Right lobe of liver (tissue), 6 donors: Measurements from ENCODE around the gene GAD2. TPM values are rescaled to one million over a fixed set of nuclear protein-coding genes. Genes with fewer than 3 reads are reported as not detected.
A peak's percentile ranks its signal among the peaks of the same experiment; 100 is the strongest.

Source experiments
- ATAC-seq, 4 donors: fragments of 200-7000 bp; cut with Tn5 transposase; one replicate each; pipeline ENCODE4 v1.9.1; 2020; ENCODE audit warnings: mild to moderate bottlenecking in 4 of 4, moderate library complexity in 4 of 4
- DNase-seq, 3 donors: peaks; one replicate each; pipeline ENCODE4 v3.0.0-alpha.2; 2020
- H3K27ac ChIP-seq, 3 donors: fragments of 200-600 bp; one replicate each; pipeline ENCODE4 v1.8.0; 2022
- H3K27me3 ChIP-seq, 2 donors: fragments of 200-600 bp; one replicate each; pipeline ENCODE4 v1.8.0; 2022
- H3K36me3 ChIP-seq, 4 donors: fragments of 200-600 bp; sonication (generic) in 1 of 4; one replicate each; pipeline versions ENCODE4 v1.5.1 to v1.8.0; 2017 to 2022; ENCODE audit warnings: control low read depth in 1 of 4
- H3K4me1 ChIP-seq, 4 donors: fragments of 200-600 bp; sonication (generic) in 1 of 4; one replicate each; pipeline versions ENCODE4 v1.5.1 to v1.8.0; 2017 to 2022; ENCODE audit warnings: control low read depth in 1 of 4
- H3K4me3 ChIP-seq, 3 donors: fragments of 200-600 bp; one replicate each; pipeline ENCODE4 v1.8.0; 2022
- H3K9me3 ChIP-seq, 4 donors: fragments of 200-600 bp; sonication (generic) in 1 of 4; one replicate each; pipeline versions ENCODE4 v1.5.1 to v1.8.0; 2017 to 2022; ENCODE audit warnings: control low read depth in 1 of 4
- CTCF ChIP-seq, 4 donors: fragments of 200-600 bp in 3 of 4; fragments of 450-650 bp in 1 of 4; IDR thresholded peaks; one replicate each; pipeline versions ENCODE4 v1.5.1 to v1.8.0; 2016 to 2022; ENCODE audit warnings: antibody characterized with exemption in 4 of 4, mild to moderate bottlenecking in 2 of 4
- POLR2A ChIP-seq: fragments of 450-650 bp; IDR thresholded peaks from one replicate; pipeline ENCODE4 v1.6.1; 2017; ENCODE audit warnings: antibody characterized with exemption, mild to moderate bottlenecking
- WGBS: methylation state at CpG from one replicate; pipeline ENCODE4 v1.1.6; 2018; ENCODE audit warnings: low coverage, low lambda C conversion rate; ENCODE audit not compliant: insufficient coverage; ENCODE audit errors: missing lambda C conversion rate; 5-methylcytosine and 5-hydroxymethylcytosine counted together
- intact Hi-C, 2 donors: fragments of 100-400 bp; cut with DNase I; formaldehyde crosslinking; loops; one replicate each; pipeline versions ENCODE4 v1.11.2 to v1.14.1; 2022
- total RNA-seq, 6 experiments: library from RNA; depleted of rRNA in 2 of 6; stranded (reverse); fragments of >200 nt in 2 of 6; fragmentation: NEBNext Ultra II Directional in 3 of 6; extraction: Animal tissue kit (Norgen Biotek cat#: 25700) in 3 of 6; gene quantifications; one replicate each; pipeline versions ENCODE4 v1.1.0 to v1.2.4, GENCODE V29; 2016 to 2023
- donor health status: DM: no; HTN: yes; CAD: no.
- donor health status: DM: no; HTN: no; CAD: no.
- donor health status: DM: no; HTN: no; CAD: no.
- donor health status: DM: no; HTN: yes; CAD: no.
- donor health status: DM: no; HTN: yes; CAD: no.

GAD2 gene
- total RNA-seq, 6 experiments from 2014 or later: not detected

GRCh38 chr10:26334232-26334931 lies 117.8 kb downstream of the GAD2 start:
- 31% methylated on average over 4 of the region's 4 CpGs for WGBS
- intact Hi-C loops: loop anchor here in 1 of 2 donors (10.0 kb wide), 1 partner anchor 220 kb away; no protein-coding TSS in a partner anchor

GRCh38 chr10:26334932-26335573 lies 118.5 kb downstream of the GAD2 start:
- ATAC-seq (peak; percentile 95 to 98 (median 96)), DNase-seq (peak; percentile 37 to 61 (median 60))
- no peaks in the 10 kb centered on the region for H3K9me3 ChIP-seq
- H3K27me3 ChIP-seq: no peaks in the 10 kb centered on the region
- TF ChIP-seq POLR2A: no peak
- TF ChIP-seq CTCF (IDR thresholded peaks at IDR 0.05): peak; percentile 62 to 95 (median 76)
- H3K4me3 ChIP-seq: peak overlapping the region in 2 of 3 donors; percentile 1 to 30
- no peak overlapping the region for H3K27ac ChIP-seq
- 7% methylated on average over 7 of the region's 7 CpGs for WGBS
- H3K36me3 ChIP-seq: no peaks in the 10 kb centered on the region
- intact Hi-C loops: loop anchor here in 1 of 2 donors (10.0 kb wide), 1 partner anchor 220 kb away; no protein-coding TSS in a partner anchor
- H3K4me1 ChIP-seq: peaks cover 0 to 6% (median 0%) of the 10 kb centered on the region in 4 donors

More at GRCh38 chr10:26334232-26334931, 117.8 kb downstream of the GAD2 start:
- Histone ChIP-seq H3K4me1 (peaks cover 0 to 6% (median 0%) of the 10 kb centered on the region in 4 donors), H3K27ac (no peak overlapping the region), H3K36me3 (no peaks in the 10 kb centered on the region), H3K4me3 (no peak overlapping the region), H3K27me3 (no peaks in the 10 kb centered on the region), H3K9me3 (no peaks in the 10 kb centered on the region)
- TF ChIP-seq CTCF (IDR thresholded peaks at IDR 0.05) (no peak), POLR2A (no peak)
- DNase-seq (no peak), ATAC-seq (no peak)

- H3K4me3 ChIP-seq: peak overlapping the region in 2 of 3 donors; percentile 1 to 30
These were observed 119.1 kb downstream of the GAD2 start for GRCh38 chr10:26335574-26336093.

More at GRCh38 chr10:26335574-26336093, 119.1 kb downstream of the GAD2 start:
- H3K27me3 ChIP-seq: no peaks in the 10 kb centered on the region
- no peak for DNase-seq
- no peaks in the 10 kb centered on the region for H3K36me3 ChIP-seq
- peaks cover 0 to 6% (median 0%) of the 10 kb centered on the region in 4 donors for H3K4me1 ChIP-seq
- H3K9me3 ChIP-seq: no peaks in the 10 kb centered on the region
- intact Hi-C loops: loop anchor here in 1 of 2 donors (10.0 kb wide), 1 partner anchor 219 kb away; no protein-coding TSS in a partner anchor
- TF ChIP-seq CTCF (IDR thresholded peaks at IDR 0.05) (no peak), POLR2A (no peak)
- ATAC-seq: peak in 1 of 4 donors; percentile 8
- H3K27ac ChIP-seq: no peak overlapping the region
- WGBS: 43% methylated on average over 6 of the region's 6 CpGs
